Fibroblast of skin of abdomen (primary cell): ENCODE results near the gene INF2.

Source experiments
- DNase-seq: peaks from one replicate; pipeline ENCODE4 v3.0.0-alpha.2; 2013

Gene INF2

GRCh38 chr14:104703269-104703668, 13.9 kb downstream of the INF2 start:
- no peak for DNase-seq

DNA sequence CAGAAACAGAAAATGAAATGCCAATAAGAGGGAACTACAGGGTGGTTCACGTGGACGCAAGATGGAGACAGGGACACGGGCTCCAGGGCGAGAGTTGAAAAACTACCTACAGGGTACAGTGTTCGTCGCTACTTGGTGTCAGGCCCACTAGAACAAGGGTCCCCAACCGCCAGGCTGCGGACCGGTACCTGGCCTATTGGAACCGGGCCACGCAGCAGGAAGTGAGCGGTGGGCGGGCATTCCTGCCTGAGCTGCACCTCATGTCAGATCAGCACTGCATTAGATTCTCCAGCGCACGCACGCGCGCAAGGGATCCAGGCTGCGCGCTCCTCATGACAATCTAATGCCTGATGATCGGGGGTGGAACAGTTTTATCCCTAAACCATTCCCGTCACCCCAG, 14.8 kb downstream of the INF2 start:
- DNase-seq, result no peak

- DNase-seq, result peak; percentile 10
Measured at GRCh38 chr14:104705340-104706047, 16.1 kb downstream of the INF2 start.

- peak; percentile 20 for DNase-seq
Measured at GRCh38 chr14:104706733-104707607, 17.6 kb downstream of the INF2 start.

- DNase-seq, result no peak
Measured at GRCh38 chr14:104707608-104708595, 18.5 kb downstream of the INF2 start.

DNA sequence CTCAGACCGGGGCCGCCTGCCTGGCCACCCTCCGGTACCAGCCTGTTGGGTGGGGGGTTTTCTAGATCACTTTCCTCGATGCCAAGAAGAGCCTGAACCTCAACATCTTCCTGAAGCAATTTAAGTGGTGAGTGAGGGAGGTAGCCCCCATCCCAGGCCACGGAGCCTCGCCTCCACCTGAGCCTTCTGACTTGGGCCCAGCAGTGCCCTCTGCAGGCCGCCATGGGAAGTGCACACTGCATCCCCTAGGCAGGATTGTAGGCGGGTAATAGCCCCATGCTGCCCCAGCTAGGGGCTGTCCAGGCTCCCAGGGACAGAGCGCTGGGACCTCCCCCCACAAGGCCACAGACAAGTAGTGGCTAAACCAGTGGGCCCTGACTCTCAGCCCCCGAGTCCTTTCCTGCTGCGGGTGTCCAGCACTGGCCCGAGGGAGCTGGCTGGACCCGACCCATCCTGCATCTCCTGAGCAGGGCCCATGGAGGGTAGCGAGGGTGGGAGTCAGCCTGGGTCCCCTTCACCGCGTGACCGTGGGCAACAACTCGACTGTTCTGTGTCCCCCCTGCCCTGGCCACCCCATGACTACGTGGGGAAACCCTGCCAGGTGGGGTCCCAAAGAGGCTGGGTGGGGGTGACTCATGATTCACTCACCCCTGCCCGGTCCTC, 19.3 kb downstream of the INF2 start:
- DNase-seq, result peak; percentile 52

DNA sequence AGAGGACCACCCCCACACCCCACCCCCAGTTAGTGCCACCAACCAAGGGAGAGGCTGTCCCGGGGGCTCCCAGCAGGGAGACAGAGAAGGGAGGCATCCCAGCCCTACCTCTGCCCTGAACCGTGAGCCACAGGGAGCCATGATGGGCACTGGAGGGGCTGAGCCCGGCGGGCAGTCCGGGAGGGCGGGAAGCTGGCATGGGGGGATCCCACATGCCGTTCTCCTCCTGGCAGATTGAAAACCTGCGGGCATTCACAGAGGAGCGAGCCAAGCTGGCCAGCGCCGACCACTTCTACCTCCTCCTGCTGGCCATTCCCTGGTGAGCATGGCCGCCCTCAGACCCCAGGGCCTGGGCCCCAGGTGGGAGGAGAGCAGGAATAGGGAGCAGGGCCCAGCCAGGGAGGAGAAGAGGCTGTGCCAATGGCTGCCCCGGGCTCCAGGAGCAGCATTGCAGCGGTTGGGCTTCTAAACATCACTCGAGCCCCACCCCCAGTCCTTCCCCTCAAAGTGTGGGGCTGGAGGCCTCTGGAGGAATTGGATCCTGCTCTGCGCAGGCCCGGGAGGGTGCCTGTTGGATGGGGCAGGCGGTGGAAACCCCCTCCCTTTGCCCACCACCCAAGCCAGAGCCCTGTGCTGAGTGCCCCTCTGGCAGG, 20.1 kb downstream of the INF2 start:
- no peak for DNase-seq

DNA sequence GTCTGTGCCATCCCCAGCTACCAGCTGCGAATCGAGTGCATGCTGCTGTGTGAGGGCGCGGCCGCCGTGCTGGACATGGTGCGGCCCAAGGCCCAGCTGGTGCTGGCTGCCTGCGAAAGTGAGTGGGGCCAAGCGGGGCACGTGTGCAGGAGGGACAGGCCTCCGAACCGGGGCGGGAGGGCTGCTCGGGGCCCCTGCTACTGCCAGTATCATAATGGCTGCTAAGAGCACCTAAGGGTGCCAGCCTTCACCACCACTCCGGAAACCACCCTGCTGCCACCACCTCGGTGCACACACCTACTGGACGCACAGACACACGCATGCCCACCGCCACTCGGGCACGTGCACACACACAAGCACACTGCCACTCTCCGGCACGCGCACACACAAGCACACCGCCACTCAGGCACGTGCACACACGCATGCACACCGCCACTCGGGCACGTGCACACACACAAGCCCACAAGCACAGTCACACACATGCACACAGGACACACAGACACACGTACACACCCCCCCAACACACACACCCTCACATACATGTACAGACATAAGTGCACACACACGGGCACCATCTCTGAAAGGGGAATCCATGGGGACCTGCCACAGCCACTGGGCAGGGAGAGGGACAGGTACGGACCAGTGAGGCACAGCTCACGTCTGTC, 20.8 kb downstream of the INF2 start:
- DNase-seq, result no peak

DNA sequence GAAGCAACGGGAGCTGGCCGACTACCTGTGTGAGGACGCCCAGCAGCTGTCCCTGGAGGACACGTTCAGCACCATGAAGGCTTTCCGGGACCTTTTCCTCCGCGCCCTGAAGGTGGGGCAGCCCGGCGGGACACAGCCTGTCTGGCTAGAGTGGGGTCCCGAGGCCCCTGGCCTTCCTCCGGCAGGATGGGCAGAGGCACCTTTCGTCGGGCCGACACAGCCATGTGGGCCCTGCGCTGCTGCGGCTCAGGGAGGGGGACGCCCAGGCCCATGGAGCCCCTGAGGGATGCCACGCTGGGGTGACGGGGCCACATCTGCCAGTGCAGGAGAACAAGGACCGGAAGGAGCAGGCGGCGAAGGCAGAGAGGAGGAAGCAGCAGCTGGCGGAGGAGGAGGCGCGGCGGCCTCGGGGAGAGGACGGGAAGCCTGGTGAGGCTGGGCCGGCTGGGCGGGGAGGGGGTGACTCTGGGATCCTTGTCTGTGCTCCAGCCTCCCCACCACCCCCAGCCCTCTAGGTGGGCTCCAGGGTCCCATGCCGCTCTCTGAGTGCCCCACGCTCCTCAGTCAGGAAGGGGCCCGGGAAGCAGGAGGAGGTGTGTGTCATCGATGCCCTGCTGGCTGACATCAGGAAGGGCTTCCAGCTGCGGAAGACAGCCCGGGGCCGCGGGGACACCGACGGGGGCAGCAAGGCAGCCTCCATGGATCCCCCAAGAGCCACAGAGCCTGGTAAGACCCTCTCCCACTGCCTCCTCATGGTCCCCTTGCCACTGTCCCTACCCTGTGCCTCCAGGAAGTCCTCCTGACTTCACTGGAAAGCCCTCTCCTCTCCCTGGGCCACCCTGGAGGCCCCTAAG, 23.7 kb downstream of the INF2 start:
- DNase-seq, result no peak

DNA sequence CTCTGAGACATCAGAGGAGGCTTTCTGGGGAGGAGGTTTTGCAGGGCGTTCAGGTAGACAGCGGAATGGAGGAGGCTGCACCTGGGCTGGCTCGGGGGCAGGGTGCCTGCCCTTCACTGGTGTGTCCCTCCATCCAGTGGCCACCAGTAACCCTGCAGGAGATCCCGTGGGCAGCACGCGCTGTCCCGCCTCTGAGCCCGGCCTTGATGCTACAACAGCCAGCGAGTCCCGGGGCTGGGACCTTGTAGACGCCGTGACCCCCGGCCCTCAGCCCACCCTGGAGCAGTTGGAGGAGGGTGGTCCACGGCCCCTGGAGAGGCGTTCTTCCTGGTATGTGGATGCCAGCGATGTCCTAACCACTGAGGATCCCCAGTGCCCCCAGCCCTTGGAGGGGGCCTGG, 24.6 kb downstream of the INF2 start:
- no peak for DNase-seq

- DNase-seq, result no peak
Measured at GRCh38 chr14:104714681-104715080, 25.3 kb downstream of the INF2 start.

- no peak for DNase-seq
Measured at GRCh38 chr14:104715416-104715815, 26.0 kb downstream of the INF2 start.

DNA sequence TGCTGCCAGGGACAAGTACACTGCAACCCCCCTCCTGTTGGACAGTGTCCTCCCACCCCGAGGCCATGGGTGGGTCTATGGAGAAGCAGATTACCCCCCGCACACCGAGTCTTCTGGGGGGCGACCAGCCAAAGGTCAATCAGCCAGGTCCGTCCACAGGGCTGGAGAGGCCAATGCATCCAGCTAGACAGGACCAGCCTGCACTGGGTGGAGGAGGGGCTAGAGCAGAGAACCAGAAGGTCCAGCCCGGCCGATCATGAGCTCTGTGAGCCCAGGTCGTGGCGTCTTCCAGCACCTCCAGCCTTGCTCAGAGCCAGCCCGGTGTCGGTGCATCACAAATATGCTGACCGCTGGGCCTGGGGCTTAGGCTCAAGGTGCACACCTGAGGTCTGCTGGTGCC, 26.5 kb downstream of the INF2 start:
- no peak for DNase-seq

- no peak for DNase-seq
Measured at GRCh38 chr14:104717137-104717536, 27.7 kb downstream of the INF2 start.

DNA sequence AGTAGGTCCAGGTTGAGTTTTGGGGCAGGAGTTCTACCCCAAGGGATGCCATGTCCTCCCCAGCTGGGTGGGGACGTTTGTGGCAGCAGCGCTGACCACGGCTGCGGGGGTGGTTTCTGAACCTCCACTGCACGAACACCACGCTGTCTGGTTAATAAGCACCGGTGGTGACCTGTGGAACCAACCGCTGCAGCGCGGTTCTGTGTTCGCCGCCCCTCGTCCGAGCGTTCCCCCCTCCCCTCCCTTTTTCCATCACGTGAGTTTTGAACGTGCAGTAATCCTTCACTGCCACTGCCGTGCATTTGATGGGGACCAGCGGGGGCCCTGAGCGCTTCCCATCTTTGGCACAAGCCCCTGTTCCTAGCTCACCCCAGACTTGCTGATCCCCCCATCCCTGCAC, 28.2 kb downstream of the INF2 start:
- no peak for DNase-seq

DNA sequence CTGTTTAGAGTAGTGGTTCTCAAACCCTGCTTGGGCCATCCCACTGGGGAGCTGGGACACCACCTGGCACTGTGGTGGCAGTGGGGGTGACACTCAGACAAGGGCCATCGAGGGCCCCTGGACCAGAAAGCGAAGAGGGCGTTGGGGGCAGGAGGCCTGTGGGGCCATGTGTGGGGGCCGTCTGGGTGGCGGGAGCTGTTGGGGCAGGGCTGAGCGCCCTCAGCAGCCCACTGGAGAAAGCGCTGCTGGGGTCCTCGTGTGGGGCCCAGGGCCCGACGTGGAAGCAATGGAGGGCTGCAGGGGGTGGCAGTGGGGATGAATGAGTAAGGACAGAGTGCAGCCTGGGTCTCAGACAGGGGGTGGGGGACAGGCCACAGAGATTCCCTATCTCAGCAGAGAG, 28.7 kb downstream of the INF2 start:
- no peak for DNase-seq

DNA sequence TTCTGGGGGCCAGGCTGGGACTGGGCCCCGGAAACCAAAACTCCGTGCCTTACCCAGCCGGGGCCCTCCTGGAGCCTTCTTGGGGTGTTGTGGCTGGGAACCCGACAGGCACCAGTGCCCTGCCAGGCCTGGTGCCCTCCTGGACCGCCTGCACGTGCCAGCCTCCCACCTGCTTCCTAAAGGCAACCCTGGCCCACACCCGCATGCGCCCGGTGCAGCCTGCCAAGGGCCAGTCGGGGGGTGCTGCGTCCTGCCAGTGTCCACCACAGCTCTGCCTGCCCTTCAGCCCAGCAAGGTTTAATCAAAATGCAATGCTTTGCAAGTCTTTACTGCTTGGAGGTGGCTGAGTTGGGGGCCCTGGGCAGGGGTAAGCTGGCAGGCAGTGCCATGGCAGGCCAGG, 29.5 kb downstream of the INF2 start:
- DNase-seq, result no peak

GRCh38 chr14:104719343-104719742, 29.9 kb downstream of the INF2 start:
- DNase-seq, result no peak

GRCh38 chr14:104721505-104722431, 32.4 kb downstream of the INF2 start:
- DNase-seq, result no peak
